Fibroblast of the aortic adventitia (primary cell): ENCODE measurements around the gene FBXO47. TPM values are rescaled to one million over a fixed set of nuclear protein-coding genes. Genes with fewer than 3 reads are reported as not detected.

Experiments
- DNase-seq: peaks from one replicate; pipeline ENCODE4 v3.0.0-alpha.2; 2010; ENCODE audit warnings: low read depth
- H3K4me3 ChIP-seq: 2 replicates; pipeline ENCODE4 v1.5.1; 2011; ENCODE audit warnings: low read depth, mild to moderate bottlenecking, control low read depth, low read length, moderate library complexity
- CTCF ChIP-seq: IDR thresholded peaks from 2 replicates; pipeline ENCODE4 v1.5.1; 2011; ENCODE audit warnings: mild to moderate bottlenecking, low read length, control low read depth, inconsistent platforms; ENCODE audit not compliant: insufficient read depth
- total RNA-seq: library from RNA; depleted of rRNA; stranded (reverse); fragments of >200 nt; gene quantifications from 2 replicates; pipeline ENCODE4 v1.2.3, GENCODE V29; 2012; ENCODE audit warnings: low replicate concordance

The FBXO47 gene
- total RNA-seq, 1 donor = under 0.01 TPM

- no peak for TF ChIP-seq CTCF
- no peak overlapping the region for H3K4me3 ChIP-seq
- no peak for DNase-seq
Measured at GRCh38 chr17:38921756-38922411, 45.3 kb downstream of the FBXO47 start.

- DNase-seq = no peak
- TF ChIP-seq CTCF = no peak
Measured at GRCh38 chr17:38920374-38921291, 46.6 kb downstream of the FBXO47 start.

GRCh38 chr17:38919316-38920078 lies 47.7 kb downstream of the FBXO47 start:
- H3K4me3 ChIP-seq = no peak overlapping the region
- DNase-seq = no peak
- TF ChIP-seq CTCF = no peak

More at GRCh38 chr17:38920374-38921291, 46.6 kb downstream of the FBXO47 start:
- no peak overlapping the region for H3K4me3 ChIP-seq

GRCh38 chr17:38918916-38919315 lies 48.3 kb downstream of the FBXO47 start:
- TF ChIP-seq CTCF = no peak
- H3K4me3 ChIP-seq = no peak overlapping the region
- DNase-seq = no peak

GRCh38 chr17:38918129-38918913 lies 48.9 kb downstream of the FBXO47 start:
- DNase-seq = no peak
- TF ChIP-seq CTCF = no peak
- H3K4me3 ChIP-seq = no peak overlapping the region

GRCh38 chr17:38917259-38917658 lies 49.9 kb downstream of the FBXO47 start:
- DNase-seq = no peak
- H3K4me3 ChIP-seq = no peak overlapping the region
- no peak for TF ChIP-seq CTCF
